Transverse colon (tissue), 4 donors: ENCODE measurements around the gene CPEB3.

ENCODE experiments used
- EP300 ChIP-seq: sonication (generic); formaldehyde crosslinking; IDR thresholded peaks from one replicate; pipeline ENCODE4 v1.6.1; 2017; ENCODE audit warnings: antibody characterized with exemption, low read depth
- POLR2A ChIP-seq: fragments of 450-650 bp; IDR thresholded peaks from one replicate; pipeline ENCODE4 v1.6.1; 2016; ENCODE audit warnings: antibody characterized with exemption, mild to moderate bottlenecking, moderate library complexity
- POLR2AphosphoS5 ChIP-seq, 3 donors: sonication (generic); formaldehyde crosslinking; IDR thresholded peaks; one replicate each; pipeline ENCODE4 v1.6.1; 2016; ENCODE audit warnings: antibody characterized with exemption in 3 of 3
- TF ChIP-seq, protein P1 (sequence below), 5 experiments: fragments of 200-600 bp in 3 of 5; fragments of 450-650 bp in 2 of 5; sonication (generic) in 3 of 5; IDR thresholded peaks; 1 replicate in 2 of 5; 2 replicates in 3 of 5; pipeline ENCODE4 v1.5.1; 2016 to 2017; ENCODE audit warnings: antibody characterized with exemption in 5 of 5, inconsistent platforms in 3 of 5, mild to moderate bottlenecking in 2 of 5, moderate library complexity in 1 of 5

DNA sequence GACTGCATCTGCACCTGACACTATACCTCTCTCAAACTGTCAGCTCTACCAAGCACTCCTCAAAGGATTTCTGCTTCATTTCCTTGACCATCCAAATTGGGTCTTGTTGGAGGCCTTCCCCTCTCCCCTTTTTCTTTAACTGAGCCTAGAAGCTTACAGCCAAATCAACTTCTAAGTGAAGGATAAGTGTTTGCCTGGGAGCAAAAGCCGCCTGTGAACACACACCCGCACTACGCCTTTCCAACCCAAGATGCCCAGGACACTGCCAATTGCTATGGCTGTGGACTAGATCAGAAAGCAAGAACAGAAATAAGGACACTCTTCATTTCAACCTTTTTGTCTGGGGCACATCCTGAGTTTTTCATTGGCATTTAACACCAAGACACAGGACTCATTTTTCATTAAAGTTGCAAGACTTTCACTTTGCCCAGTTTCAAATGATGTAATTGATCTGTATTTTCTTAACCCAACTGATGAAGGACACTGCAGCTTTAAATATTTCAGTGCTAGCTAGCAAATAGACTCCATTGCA, 52.8 kb downstream of the CPEB3 start:
- TF ChIP-seq POLR2AphosphoS5 (IDR thresholded peaks at IDR 0.05), result no peak
- TF ChIP-seq, protein P1, sequence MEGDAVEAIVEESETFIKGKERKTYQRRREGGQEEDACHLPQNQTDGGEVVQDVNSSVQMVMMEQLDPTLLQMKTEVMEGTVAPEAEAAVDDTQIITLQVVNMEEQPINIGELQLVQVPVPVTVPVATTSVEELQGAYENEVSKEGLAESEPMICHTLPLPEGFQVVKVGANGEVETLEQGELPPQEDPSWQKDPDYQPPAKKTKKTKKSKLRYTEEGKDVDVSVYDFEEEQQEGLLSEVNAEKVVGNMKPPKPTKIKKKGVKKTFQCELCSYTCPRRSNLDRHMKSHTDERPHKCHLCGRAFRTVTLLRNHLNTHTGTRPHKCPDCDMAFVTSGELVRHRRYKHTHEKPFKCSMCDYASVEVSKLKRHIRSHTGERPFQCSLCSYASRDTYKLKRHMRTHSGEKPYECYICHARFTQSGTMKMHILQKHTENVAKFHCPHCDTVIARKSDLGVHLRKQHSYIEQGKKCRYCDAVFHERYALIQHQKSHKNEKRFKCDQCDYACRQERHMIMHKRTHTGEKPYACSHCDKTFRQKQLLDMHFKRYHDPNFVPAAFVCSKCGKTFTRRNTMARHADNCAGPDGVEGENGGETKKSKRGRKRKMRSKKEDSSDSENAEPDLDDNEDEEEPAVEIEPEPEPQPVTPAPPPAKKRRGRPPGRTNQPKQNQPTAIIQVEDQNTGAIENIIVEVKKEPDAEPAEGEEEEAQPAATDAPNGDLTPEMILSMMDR (IDR thresholded peaks at IDR 0.05), result no peak
- no peak for TF ChIP-seq POLR2A
- no peak for TF ChIP-seq EP300
